Esophagus squamous epithelium (tissue), 5 donors: Measurements from ENCODE around the gene CYP2A13. TPM values are rescaled to one million over a fixed set of nuclear protein-coding genes. Genes with fewer than 3 reads are reported as not detected.

Source experiments
- DNase-seq: peaks from one replicate; lab custom pipeline; 2025; lab: John Stamatoyannopoulos, UW
- H3K27ac ChIP-seq, 4 donors: fragments of 200-600 bp; sonication (generic); one replicate each; pipeline ENCODE4 v1.5.1; 2016 to 2019; ENCODE audit warnings: mild to moderate bottlenecking in 1 of 4
- H3K27me3 ChIP-seq, 4 donors: fragments of 200-600 bp; sonication (generic); 1 replicate in 3 of 4; 2 replicates in 1 of 4; pipeline versions ENCODE4 v1.5.1 to v1.6.0; 2017 to 2021; ENCODE audit warnings: antibody characterized with exemption in 1 of 4
- H3K36me3 ChIP-seq, 3 donors: fragments of 200-600 bp; sonication (generic); one replicate each; pipeline ENCODE4 v1.5.1; 2016 to 2019
- H3K4me1 ChIP-seq, 3 donors: fragments of 200-600 bp; sonication (generic); one replicate each; pipeline ENCODE4 v1.5.1; 2017 to 2019
- H3K4me3 ChIP-seq, 4 donors: fragments of 200-600 bp; sonication (generic); 1 replicate in 3 of 4; 2 replicates in 1 of 4; pipeline ENCODE4 v1.5.1; 2016 to 2019; ENCODE audit warnings: mild to moderate bottlenecking in 2 of 4, moderate library complexity in 1 of 4
- H3K9me3 ChIP-seq, 3 donors: fragments of 200-600 bp; sonication (generic); one replicate each; pipeline ENCODE4 v1.5.1; 2016 to 2019
- POLR2A ChIP-seq, 4 donors: fragments of 450-650 bp; IDR thresholded peaks; one replicate each; pipeline ENCODE4 v1.6.1; 2017; ENCODE audit warnings: antibody characterized with exemption in 4 of 4, mild to moderate bottlenecking in 4 of 4, moderate library complexity in 3 of 4
- whole genome bisulfite sequencing, 2 donors: methylation state at CpG; one replicate each; pipeline ENCODE4 v1.1.5; 2018; 5-methylcytosine and 5-hydroxymethylcytosine counted together
- intact Hi-C: fragments of 100-400 bp; cut with DNase I; formaldehyde crosslinking; loops from one replicate; pipeline ENCODE4 v1.15.0; 2022
- total RNA-seq, 4 donors: library from RNA; depleted of rRNA; stranded (reverse); fragments of >200 nt; gene quantifications; one replicate each; pipeline ENCODE4 v1.1.0, GENCODE V29; 2016
- TF ChIP-seq, protein P1 (sequence below), 6 experiments: fragments of 450-650 bp in 4 of 6; fragments of 200-600 bp in 2 of 6; sonication (generic) in 2 of 6; IDR thresholded peaks; one replicate each; pipeline ENCODE4 v1.5.1; 2016 to 2019; ENCODE audit warnings: antibody characterized with exemption in 6 of 6, mild to moderate bottlenecking in 4 of 6, moderate library complexity in 4 of 6
- donor health status: DM: yes; HTN: yes; CAD: no.

Gene CYP2A13
- total RNA-seq, 4 donors from 2014 or later: not detected

DNA sequence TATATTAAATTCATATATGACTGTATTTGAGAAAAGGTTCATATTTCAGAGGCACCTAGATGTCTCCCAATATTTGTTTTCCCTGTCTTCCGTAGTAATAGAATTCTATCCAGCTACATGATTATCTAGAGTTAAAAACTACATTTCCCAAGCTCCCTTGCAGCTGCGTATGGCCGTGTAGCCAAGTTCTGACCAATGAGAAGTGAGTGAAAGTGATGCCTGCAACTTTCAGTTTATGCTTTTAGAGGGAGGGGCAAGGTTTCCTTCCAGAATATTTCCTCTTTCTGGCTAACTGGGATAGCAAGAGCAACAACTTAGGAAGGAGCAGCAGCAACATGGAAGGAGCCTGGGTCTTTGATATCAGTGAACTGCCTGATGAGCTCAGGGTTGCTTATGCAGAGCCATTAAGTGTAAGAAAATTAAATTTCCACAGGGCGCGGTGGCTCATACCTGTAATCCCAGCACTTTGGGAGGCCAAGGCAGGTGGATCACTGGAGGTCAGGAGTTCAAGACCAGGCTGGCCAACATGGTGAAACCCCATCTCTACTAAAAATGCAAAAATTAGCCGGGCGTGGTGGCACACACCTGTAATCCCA is 23.2 kb upstream of the CYP2A13 start:
- Histone ChIP-seq H3K4me1 (no peaks in the 10 kb centered on the region), H3K9me3 (no peaks in the 10 kb centered on the region), H3K27me3 (peaks cover 0 to 42% (median 0%) of the 10 kb centered on the region in 4 donors), H3K27ac (no peak overlapping the region), H3K4me3 (no peak overlapping the region), H3K36me3 (no peaks in the 10 kb centered on the region)
- 59 to 64% methylated on average over 7 of the region's 7 CpGs for WGBS, 2 donors
- intact Hi-C loops: no loop called here
- no peak for DNase-seq
- TF ChIP-seq POLR2A (IDR thresholded peaks at IDR 0.05): no peak
- TF ChIP-seq, protein P1, sequence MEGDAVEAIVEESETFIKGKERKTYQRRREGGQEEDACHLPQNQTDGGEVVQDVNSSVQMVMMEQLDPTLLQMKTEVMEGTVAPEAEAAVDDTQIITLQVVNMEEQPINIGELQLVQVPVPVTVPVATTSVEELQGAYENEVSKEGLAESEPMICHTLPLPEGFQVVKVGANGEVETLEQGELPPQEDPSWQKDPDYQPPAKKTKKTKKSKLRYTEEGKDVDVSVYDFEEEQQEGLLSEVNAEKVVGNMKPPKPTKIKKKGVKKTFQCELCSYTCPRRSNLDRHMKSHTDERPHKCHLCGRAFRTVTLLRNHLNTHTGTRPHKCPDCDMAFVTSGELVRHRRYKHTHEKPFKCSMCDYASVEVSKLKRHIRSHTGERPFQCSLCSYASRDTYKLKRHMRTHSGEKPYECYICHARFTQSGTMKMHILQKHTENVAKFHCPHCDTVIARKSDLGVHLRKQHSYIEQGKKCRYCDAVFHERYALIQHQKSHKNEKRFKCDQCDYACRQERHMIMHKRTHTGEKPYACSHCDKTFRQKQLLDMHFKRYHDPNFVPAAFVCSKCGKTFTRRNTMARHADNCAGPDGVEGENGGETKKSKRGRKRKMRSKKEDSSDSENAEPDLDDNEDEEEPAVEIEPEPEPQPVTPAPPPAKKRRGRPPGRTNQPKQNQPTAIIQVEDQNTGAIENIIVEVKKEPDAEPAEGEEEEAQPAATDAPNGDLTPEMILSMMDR (IDR thresholded peaks at IDR 0.05): no peak

DNA sequence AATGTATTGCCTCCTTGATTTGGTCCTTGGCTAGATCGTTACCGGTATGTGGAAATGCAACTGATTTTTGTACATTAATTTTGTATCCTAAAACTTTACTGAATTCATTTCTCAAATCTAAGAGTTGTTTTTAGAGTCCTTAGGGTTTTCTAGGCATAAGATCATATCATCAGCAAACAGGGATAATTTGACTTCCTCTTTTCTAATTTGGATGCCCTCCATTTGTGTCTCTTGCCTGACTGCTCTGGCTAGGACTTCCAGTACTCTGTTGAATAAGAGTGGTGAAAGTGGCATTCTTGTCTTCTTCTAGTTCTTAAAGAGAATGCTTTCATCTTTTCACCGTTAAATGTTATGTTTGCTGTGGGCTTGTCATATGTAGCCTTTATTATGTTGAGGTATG is 12.0 kb upstream of the CYP2A13 start:
- no peak for DNase-seq
- no peaks in the 10 kb centered on the region for H3K36me3 ChIP-seq
- H3K27ac ChIP-seq: no peak overlapping the region
- WGBS, 2 donors: 69 to 76% methylated on average over 3 of the region's 3 CpGs
- H3K4me1 ChIP-seq: no peaks in the 10 kb centered on the region
- H3K27me3 ChIP-seq: peaks cover 0 to 48% (median 0%) of the 10 kb centered on the region in 4 donors
- intact Hi-C loops: no loop called here
- H3K9me3 ChIP-seq: peaks cover 0 to 10% (median 0%) of the 10 kb centered on the region in 3 donors
- H3K4me3 ChIP-seq: no peak overlapping the region
- TF ChIP-seq, protein P1 (IDR thresholded peaks at IDR 0.05): no peak
- TF ChIP-seq POLR2A (IDR thresholded peaks at IDR 0.05): no peak

GRCh38 chr19:41083516-41083915 is 4.7 kb upstream of the CYP2A13 start:
- WGBS, 2 donors: 70 to 72% methylated on average over 2 of the region's 2 CpGs
- H3K27ac ChIP-seq: no peak overlapping the region
- H3K36me3 ChIP-seq: no peaks in the 10 kb centered on the region
- H3K9me3 ChIP-seq: peaks cover 0 to 10% (median 0%) of the 10 kb centered on the region in 3 donors
- H3K4me1 ChIP-seq: no peaks in the 10 kb centered on the region
- no peak overlapping the region for H3K4me3 ChIP-seq
- H3K27me3 ChIP-seq: peaks cover 0 to 46% (median 0%) of the 10 kb centered on the region in 4 donors
- DNase-seq: no peak
- TF ChIP-seq, protein P1 (IDR thresholded peaks at IDR 0.05): no peak
- TF ChIP-seq POLR2A (IDR thresholded peaks at IDR 0.05): no peak
- intact Hi-C loops: no loop called here

GRCh38 chr19:41085748-41086415 is 2.4 kb upstream of the CYP2A13 start:
- no peak for DNase-seq
- Histone ChIP-seq H3K36me3 (no peaks in the 10 kb centered on the region), H3K27ac (no peak overlapping the region), H3K9me3 (no peaks in the 10 kb centered on the region), H3K27me3 (peaks cover 0 to 60% (median 0%) of the 10 kb centered on the region in 4 donors), H3K4me1 (no peaks in the 10 kb centered on the region), H3K4me3 (no peak overlapping the region)
- intact Hi-C loops: no loop called here
- TF ChIP-seq, protein P1 (IDR thresholded peaks at IDR 0.05): no peak
- no peak for TF ChIP-seq POLR2A (IDR thresholded peaks at IDR 0.05)
- WGBS, 2 donors: 33 to 40% methylated on average over 1 of the region's 1 CpG

DNA sequence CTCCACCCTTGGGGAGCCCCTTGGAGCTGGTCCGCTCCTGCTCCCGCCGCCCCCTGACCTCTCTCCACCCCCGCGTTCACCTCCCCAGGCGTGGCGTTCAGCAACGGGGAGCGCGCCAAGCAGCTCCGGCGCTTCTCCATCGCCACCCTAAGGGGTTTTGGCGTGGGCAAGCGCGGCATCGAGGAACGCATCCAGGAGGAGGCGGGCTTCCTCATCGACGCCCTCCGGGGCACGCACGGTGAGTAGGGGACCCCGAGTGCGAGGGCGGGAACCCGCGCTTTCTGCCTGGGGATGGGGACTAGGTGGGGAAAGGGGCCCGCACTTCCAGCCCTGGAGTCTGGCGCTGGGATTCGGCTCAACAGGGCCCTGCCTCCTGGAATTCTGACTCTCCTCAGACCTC is 1.7 kb downstream of the CYP2A13 start:
- no peak overlapping the region for H3K4me3 ChIP-seq
- no peaks in the 10 kb centered on the region for H3K9me3 ChIP-seq
- no peak for DNase-seq
- no peaks in the 10 kb centered on the region for H3K4me1 ChIP-seq
- no peak overlapping the region for H3K27ac ChIP-seq
- peaks cover 0 to 75% (median 0%) of the 10 kb centered on the region in 4 donors for H3K27me3 ChIP-seq
- TF ChIP-seq, protein P1 (IDR thresholded peaks at IDR 0.05): no peak
- TF ChIP-seq POLR2A (IDR thresholded peaks at IDR 0.05): no peak
- intact Hi-C loops: no loop called here
- H3K36me3 ChIP-seq: no peaks in the 10 kb centered on the region
- WGBS, 2 donors: 4% methylated on average over 10 of the region's 32 CpGs; no CpG with 5 or more reads in 1 of the 2 donors
